ENCODE data around the gene CDIPT.
"Not testable (repeated sequence)": the region's sequence is repeated elsewhere in the genome, so short reads cannot be mapped to it uniquely, and the experiment has no call there.

Gene CDIPT

DNA sequence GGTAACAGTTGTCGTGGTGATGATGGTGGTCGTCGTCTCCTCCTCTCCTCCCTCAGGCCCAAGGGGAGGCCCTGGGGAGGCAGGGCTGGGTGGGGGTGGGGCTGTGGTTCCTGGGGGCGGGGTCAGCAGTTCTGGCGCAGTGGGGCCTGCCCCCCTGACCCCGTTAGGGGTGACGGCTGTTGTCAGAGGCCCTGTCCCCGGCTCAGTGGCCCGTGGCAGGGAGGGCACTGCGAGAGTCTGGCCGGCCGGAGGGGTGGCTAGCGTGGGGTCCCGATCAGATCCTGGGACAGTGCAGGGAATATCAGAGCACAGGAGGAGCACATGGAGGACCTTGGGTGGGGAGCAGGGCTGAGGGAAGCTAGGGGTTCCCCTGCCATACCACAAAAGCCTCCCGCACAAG lies 33.8 kb upstream of the CDIPT start:
- DNase-seq (ENCODE audit: low spot score), result no peak

DNA sequence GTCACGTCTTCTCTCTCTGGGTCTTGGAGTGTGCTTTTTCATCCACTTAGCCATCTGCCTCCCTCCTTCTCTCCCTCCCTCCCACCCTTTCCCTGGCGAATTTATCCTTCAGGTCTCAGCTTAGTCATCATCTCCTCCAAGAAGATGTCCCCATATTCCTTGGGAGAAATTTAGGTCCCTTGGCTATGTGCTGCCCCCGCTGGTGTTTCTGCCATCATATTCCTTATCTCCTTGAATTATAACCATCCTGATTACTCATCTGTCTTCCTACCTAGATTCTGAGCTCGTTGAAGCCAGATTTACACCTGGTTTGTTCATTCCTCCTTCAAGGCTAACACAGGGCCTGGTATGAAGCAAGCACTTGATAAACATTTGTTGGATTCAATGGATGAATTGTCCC lies 31.3 kb upstream of the CDIPT start:
- DNase-seq (ENCODE audit: low spot score), result no peak

DNA sequence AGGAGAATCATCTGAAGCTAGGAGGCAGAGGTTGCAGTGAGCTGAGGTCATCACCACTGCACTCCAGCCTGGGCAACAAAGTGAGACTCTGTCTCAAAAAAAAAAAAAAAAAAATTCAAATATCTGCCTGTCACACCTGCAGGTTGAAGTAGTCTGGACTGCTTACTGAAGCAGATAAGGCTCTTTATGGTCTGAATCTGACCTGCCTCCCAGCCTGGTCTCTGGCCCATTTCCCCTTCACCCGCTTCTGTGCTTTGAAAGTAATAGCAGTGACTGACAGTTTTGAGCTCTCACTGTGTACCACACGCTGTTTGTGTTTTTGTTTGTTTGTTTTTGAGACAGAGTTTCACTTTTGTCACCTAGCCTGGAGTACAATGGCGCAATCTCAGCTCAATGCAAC lies 30.5 kb upstream of the CDIPT start:
- no peak for DNase-seq (ENCODE audit: low spot score)

DNA sequence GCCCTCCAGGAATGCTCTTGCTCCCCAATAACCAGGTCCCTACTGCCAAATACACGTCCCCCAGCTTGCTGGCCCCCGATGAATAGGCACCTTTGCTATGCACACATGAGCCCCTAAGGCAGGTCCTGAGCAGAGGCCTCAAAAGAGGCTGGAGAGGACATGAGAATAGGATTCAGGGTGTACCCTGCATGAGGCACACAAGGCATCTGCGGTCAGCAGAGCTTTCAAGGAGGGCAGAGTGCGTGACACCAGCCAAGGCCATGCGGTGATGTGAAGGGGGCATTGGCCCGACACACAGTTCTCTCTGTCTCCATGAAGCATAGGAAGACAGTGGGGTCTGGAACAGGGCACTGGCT lies 29.4 kb upstream of the CDIPT start:
- no peak for DNase-seq (ENCODE audit: low spot score)

GRCh38 chr16:29891525-29892457 lies 28.8 kb upstream of the CDIPT start:
- DNase-seq (ENCODE audit: low spot score), result no peak

- not testable (repeated sequence) for DNase-seq (ENCODE audit: low spot score)
These were observed 26.3 kb upstream of the CDIPT start for GRCh38 chr16:29889372-29889771.

- DNase-seq (ENCODE audit: low spot score), result no peak
These were observed 21.0 kb upstream of the CDIPT start for GRCh38 chr16:29883987-29884386.

GRCh38 chr16:29881050-29881449 lies 18.0 kb upstream of the CDIPT start:
- DNase-seq (ENCODE audit: low spot score), result no peak

- no peak for DNase-seq (ENCODE audit: low spot score)
These were observed 15.1 kb upstream of the CDIPT start for GRCh38 chr16:29878172-29878571.

- peak; percentile 24 for DNase-seq (ENCODE audit: low spot score)
These were observed 14.4 kb upstream of the CDIPT start for GRCh38 chr16:29877266-29877961.

GRCh38 chr16:29876594-29877249 lies 13.7 kb upstream of the CDIPT start:
- DNase-seq (ENCODE audit: low spot score), result peak; percentile 29

DNA sequence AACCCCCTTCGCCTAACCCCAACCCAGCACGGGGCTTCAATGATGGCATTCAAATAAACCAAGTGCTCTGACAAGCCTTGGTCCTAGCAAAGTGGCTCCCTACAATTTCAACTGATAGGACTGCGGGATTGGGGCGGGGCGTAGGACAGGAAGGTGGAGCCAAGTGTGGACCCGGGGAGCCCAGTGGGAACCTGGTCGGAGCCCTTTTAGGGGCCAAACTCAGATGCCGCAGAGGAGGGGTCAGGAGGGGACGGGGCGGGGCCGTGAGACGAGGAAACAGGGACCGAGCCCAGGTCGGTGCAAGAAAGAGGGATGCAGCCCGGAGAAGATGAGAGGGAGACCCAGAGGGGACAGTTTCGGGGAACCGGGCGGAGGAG lies 13.2 kb upstream of the CDIPT start:
- DNase-seq (ENCODE audit: low spot score), result no peak

GRCh38 chr16:29875206-29875605 lies 12.2 kb upstream of the CDIPT start:
- DNase-seq (ENCODE audit: low spot score), result no peak

- DNase-seq (ENCODE audit: low spot score), result no peak
These were observed 10.3 kb upstream of the CDIPT start for GRCh38 chr16:29873319-29873718.

DNA sequence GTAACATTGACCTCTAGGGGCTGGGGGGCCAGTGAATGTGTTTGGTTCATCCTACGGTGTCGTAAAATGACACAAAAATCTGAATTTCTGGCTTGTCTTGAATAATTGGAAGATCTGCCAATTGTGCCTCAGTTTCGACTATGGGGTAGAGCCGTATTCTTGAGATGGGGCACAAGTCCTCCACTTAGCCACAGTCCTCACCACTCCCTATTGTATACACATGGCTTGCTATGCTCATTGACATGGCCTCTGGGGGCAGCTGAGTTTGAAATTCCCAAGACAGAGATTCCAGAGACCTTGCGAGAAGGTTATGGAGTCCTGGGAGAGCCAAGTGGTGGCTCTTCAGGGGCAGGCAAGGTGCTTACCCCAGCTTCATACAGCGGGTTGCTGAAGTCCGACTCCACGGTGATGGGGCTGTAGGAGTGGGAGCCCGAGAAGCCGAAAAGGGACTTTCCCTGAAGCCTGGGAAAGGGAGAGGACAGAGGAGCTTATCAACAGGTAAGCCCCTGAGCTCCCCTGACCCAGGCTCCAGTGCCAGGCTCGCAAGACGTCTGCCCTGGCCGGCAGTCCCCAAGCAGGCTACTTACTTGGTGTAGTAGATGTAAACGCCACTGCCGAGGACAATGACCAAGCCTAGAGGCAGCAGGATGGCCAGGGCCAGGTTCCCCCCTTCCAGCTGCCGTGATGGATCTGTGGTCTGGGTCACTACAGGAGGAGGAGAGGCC lies 9.0 kb upstream of the CDIPT start:
- no peak for DNase-seq (ENCODE audit: low spot score)

- not testable (repeated sequence) for DNase-seq (ENCODE audit: low spot score)
These were observed 6.0 kb upstream of the CDIPT start for GRCh38 chr16:29869067-29869466.

DNA sequence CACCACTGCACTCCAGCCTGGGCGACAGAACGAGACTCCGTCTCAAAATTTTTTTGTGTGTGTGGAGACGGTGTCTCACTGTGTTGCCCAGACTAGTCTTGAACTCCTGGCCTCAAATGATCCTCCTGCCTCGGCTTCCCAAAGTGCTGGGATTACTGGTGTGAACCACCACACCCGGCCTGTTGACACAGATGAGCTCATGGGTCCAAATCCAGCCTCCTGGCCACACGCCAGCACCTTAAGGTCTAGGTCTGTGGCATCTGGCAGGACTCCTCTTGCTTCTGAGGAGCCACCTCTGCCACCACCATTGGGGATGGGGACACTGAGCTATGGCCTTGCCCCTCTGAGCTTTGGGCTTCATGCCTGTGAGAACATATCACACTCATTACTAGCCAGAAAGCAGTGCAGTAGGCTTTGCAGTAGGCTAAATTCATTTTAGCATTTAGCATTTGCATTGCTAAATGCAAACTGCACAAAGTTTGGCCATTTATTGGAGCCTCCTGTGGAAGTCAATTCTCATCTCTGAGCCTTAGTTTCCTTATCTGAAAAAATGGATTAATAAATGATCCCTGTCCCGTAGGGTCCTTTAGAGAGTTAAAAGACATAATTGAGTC lies 5.5 kb upstream of the CDIPT start:
- no peak for DNase-seq (ENCODE audit: low spot score)

- no peak for DNase-seq (ENCODE audit: low spot score)
These were observed 1.2 kb upstream of the CDIPT start for GRCh38 chr16:29864205-29864604.

- DNase-seq (ENCODE audit: low spot score), result no peak
These were observed 601 bp upstream of the CDIPT start for GRCh38 chr16:29863669-29863984.

DNA sequence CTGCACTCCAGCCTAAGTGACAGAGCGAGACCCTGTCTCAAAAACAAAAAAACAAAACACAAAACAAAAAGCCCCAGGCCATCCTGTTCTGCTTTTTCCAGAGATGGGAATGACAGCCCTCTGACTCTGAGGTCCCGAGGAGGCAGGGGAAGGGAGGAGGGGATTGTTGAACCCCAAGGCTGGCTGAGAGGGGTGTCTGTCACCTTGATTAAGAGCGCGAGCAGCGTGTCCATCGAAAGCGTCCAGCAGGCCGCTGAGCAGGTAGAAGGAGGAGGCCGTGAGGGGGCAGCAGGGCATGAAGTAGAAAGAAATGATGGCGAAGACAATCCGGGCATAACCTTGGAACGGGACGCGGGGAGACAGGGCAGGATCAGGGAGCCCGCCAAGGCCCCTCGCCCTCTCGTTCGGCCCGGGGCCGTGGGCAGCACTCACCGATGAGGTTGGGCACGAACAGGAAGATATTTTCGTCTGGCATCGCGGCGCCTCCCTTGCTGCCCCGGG lies 593 bp downstream of the CDIPT start:
- no peak for DNase-seq (ENCODE audit: low spot score)

DNA sequence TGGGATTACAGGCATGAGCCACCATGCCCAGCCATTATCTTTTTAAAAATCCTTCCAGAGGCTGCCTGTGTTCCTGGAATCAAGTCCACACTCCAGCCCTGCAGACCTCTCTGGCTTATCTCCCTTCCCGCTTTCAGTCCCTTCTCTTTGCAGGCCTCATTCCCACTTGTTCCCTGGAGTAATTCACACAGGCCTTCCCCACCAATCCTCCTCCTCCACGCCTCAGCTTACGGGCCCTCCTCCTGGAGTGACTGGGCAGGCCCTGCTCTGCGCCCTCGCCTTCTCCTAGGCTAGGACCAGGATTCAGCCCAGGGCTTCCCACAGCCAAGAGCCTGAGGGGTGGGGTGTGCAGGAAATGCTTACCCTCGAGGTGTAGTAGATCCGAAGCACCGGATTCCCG lies 2.8 kb downstream of the CDIPT start:
- DNase-seq (ENCODE audit: low spot score), result no peak

GRCh38 chr16:29858974-29859373 lies 4.1 kb downstream of the CDIPT start:
- no peak for DNase-seq (ENCODE audit: low spot score)
